GM12878 (cell line): Measurements from ENCODE around the gene ATF3. TPM values are rescaled to one million over a fixed set of nuclear protein-coding genes. Genes with fewer than 3 reads are reported as not detected.

ENCODE experiments used
- ATAC-seq: fragments of 200-7000 bp; cut with Tn5 transposase; 3 replicates; pipeline ENCODE4 v1.9.1; 2020; ENCODE audit warnings: mild to moderate bottlenecking, moderate library complexity
- BruUV-seq: library from RNA; stranded (reverse); fragments of 400-500 nt; replicated peaks from 2 replicates; lab custom pipeline; 2021; lab: Mats Ljungman, UMichigan
- CTCF ChIA-PET: fragments of 300-600 bp; sonication (Branson Sonifier 250); formaldehyde crosslinking; extraction: SDS; loops from one replicate; lab custom pipeline; 2021; ENCODE audit warnings: inconsistent platforms; lab: Yijun Ruan, JAX
- POLR2A ChIA-PET: fragments of 350-600 bp; formaldehyde crosslinking; extraction: SDS; loops from one replicate; lab custom pipeline; 2021; ENCODE audit warnings: inconsistent platforms; lab: Charles Lee
- RAD21 ChIA-PET: fragments of 300-600 bp; sonication (Branson Sonifier 250); formaldehyde crosslinking; loops from one replicate; lab custom pipeline; 2023; ENCODE audit warnings: antibody characterized with exemption; ENCODE audit not compliant: unreplicated experiment; lab: Charles Lee
- SMC1A ChIA-PET: fragments of 300-600 bp; sonication (Branson Sonifier 250); formaldehyde crosslinking; loops from one replicate; lab custom pipeline; 2023; ENCODE audit not compliant: unreplicated experiment, uncharacterized antibody; lab: Charles Lee
- DNase-seq: peaks from one replicate; pipeline ENCODE4 v3.0.0-alpha.2; 2011; ENCODE audit warnings: low read depth, low spot score
- FAIRE-seq: peaks from 3 replicates; lab custom pipeline; 2011; peaks lifted over from hg19 to GRCh38; lab: Jason Lieb, UNC
- H2AFZ ChIP-seq: 2 replicates; pipeline ENCODE4 v1.6.0; 2011; ENCODE audit warnings: low read depth, low read length, control low read depth; ENCODE audit not compliant: control insufficient read depth
- H3K27ac ChIP-seq: 2 replicates; pipeline ENCODE4 v1.5.1; 2011; ENCODE audit warnings: control low read depth; ENCODE audit not compliant: control insufficient read depth, insufficient read depth
- H3K27me3 ChIP-seq, 2 experiments: replicated peaks in 1 of 2; 2 replicates each; pipeline versions ENCODE4 v1.6.0 to v1.6.1; 2011; ENCODE audit warnings: low read length in 1 of 2; ENCODE audit not compliant: control insufficient read depth in 2 of 2, insufficient read depth in 2 of 2
- H3K36me3 ChIP-seq, 2 experiments: 2 replicates each; pipeline ENCODE4 v1.5.1; 2011; ENCODE audit warnings: low read length in 1 of 2; ENCODE audit not compliant: control insufficient read depth in 2 of 2, insufficient read depth in 2 of 2
- H3K4me1 ChIP-seq: 2 replicates; pipeline ENCODE4 v1.6.1; 2011; ENCODE audit warnings: mild to moderate bottlenecking, low read length, moderate library complexity, mixed read lengths; ENCODE audit not compliant: control insufficient read depth, insufficient read depth
- H3K4me2 ChIP-seq: 2 replicates; pipeline ENCODE4 v1.6.0; 2011; ENCODE audit warnings: control low read depth; ENCODE audit not compliant: control insufficient read depth, insufficient read depth
- H3K4me3 ChIP-seq: fragments of 200-600 bp; sonication (generic); 2 replicates; pipeline ENCODE4 v1.5.1; 2016
- H3K79me2 ChIP-seq: 2 replicates; pipeline ENCODE4 v1.6.0; 2011; ENCODE audit warnings: low read length; ENCODE audit not compliant: control insufficient read depth, insufficient read depth
- H3K9ac ChIP-seq: 2 replicates; pipeline ENCODE4 v1.8.0; 2011; ENCODE audit warnings: low read length, control low read depth, mixed read lengths; ENCODE audit not compliant: control insufficient read depth, insufficient read depth
- H3K9me3 ChIP-seq: replicated peaks from 3 replicates; pipeline ENCODE4 v1.5.1; 2011; ENCODE audit warnings: mild to moderate bottlenecking, low read length; ENCODE audit not compliant: control insufficient read depth, insufficient read depth
- H4K20me1 ChIP-seq: 2 replicates; pipeline ENCODE4 v1.6.0; 2011; ENCODE audit not compliant: control insufficient read depth, insufficient read depth
- ATF7 ChIP-seq: fragments of 450-650 bp; IDR thresholded peaks from 2 replicates; pipeline ENCODE4 v1.6.1; 2016; ENCODE audit warnings: low read depth, mild to moderate bottlenecking
- CHD4 ChIP-seq: fragments of 200-600 bp; sonication (generic); IDR thresholded peaks from 2 replicates; pipeline ENCODE4 v1.6.1; 2016; ENCODE audit warnings: mild to moderate bottlenecking
- CREB1 ChIP-seq: IDR thresholded peaks from 2 replicates; pipeline ENCODE4 v1.6.1; 2012; ENCODE audit warnings: low read depth, mild to moderate bottlenecking, inconsistent platforms
- ESRRA ChIP-seq: IDR thresholded peaks from 2 replicates; pipeline ENCODE4 v1.6.1; 2012; ENCODE audit warnings: mild to moderate bottlenecking, low read length, improper control_type of control experiment
- FOXK2 ChIP-seq: fragments of 450-650 bp; IDR thresholded peaks from 2 replicates; pipeline ENCODE4 v1.6.1; 2017; ENCODE audit warnings: mild to moderate bottlenecking, moderate library complexity
- LARP7 ChIP-seq: fragments of 450-650 bp; IDR thresholded peaks from 2 replicates; pipeline ENCODE4 v1.6.1; 2017; ENCODE audit warnings: mild to moderate bottlenecking
- NR2C1 ChIP-seq: fragments of 450-650 bp; IDR thresholded peaks from 2 replicates; pipeline ENCODE4 v1.6.1; 2017; ENCODE audit warnings: antibody characterized with exemption, mild to moderate bottlenecking, moderate library complexity
- RUNX3 ChIP-seq: IDR thresholded peaks from 2 replicates; pipeline ENCODE4 v1.6.1; 2012; ENCODE audit warnings: low read length, inconsistent platforms
- SPI1 ChIP-seq: IDR thresholded peaks from 2 replicates; pipeline ENCODE4 v1.6.1; 2011; ENCODE audit warnings: low read depth, mild to moderate bottlenecking, low read length, moderate library complexity, borderline replicate concordance; ENCODE audit not compliant: insufficient read depth
- WRNIP1 ChIP-seq: IDR thresholded peaks from 2 replicates; pipeline ENCODE4 v1.6.1; 2011; ENCODE audit warnings: low read depth, low read length, improper control_type of control experiment, borderline replicate concordance
- ZBED1 ChIP-seq: IDR thresholded peaks from 2 replicates; pipeline ENCODE4 v1.6.1; 2016; ENCODE audit warnings: borderline replicate concordance
- WGBS: methylation state at CpG from one replicate; pipeline ENCODE4 v1.1.6; 2016; ENCODE audit warnings: low lambda C conversion rate; ENCODE audit not compliant: insufficient replicate concordance, insufficient coverage; ENCODE audit errors: missing lambda C conversion rate; 5-methylcytosine and 5-hydroxymethylcytosine counted together
- in situ Hi-C: fragments of 300-500 bp; cut with MboI; formaldehyde crosslinking; loops from 9 replicates; pipeline ENCODE4 v1.14.3; 2018; ENCODE audit warnings: mixed read lengths
- intact Hi-C: fragments of 100-400 bp; cut with micrococcal nuclease; formaldehyde crosslinking; loops from one replicate; pipeline ENCODE4 v1.14.2; 2022; ENCODE audit not compliant: unreplicated experiment
- polyA plus RNA-seq, 11 experiments: library from polyadenylated mRNA; depleted of rRNA in 4 of 11; unstranded in 6 of 11; stranded (reverse) in 5 of 11; fragments of >200 nt; fragmentation: Nextera tagmentation in 4 of 11; fragmentation: Illumina TruSeq in 1 of 11; extraction: Ambion mirVana in 4 of 11; extraction: Trizol in 1 of 11; gene quantifications; 1 replicate in 1 of 11; 2 replicates in 10 of 11; pipeline versions ENCODE4 v1.2.1 to v1.2.3, GENCODE V29; 2011 to 2016; ENCODE audit warnings: inconsistent platforms in 2 of 11, missing spikeins in 2 of 11, low read depth in 1 of 11
- total RNA-seq, 4 experiments: library from RNA; depleted of rRNA in 3 of 4; stranded (reverse); fragments of >200 nt in 3 of 4; fragmentation: Illumina TruSeq in 1 of 4; extraction: Trizol in 1 of 4; gene quantifications; 2 replicates each; pipeline versions ENCODE4 v1.2.1 to v1.2.3, GENCODE V29; 2013 to 2021
- TF ChIP-seq, protein P1 (sequence below): IDR thresholded peaks from 2 replicates; pipeline ENCODE4 v1.6.1; 2012; ENCODE audit warnings: low read depth, low read length, improper control_type of control experiment
- TF ChIP-seq, protein P2 (sequence below): fragments of 450-650 bp; IDR thresholded peaks from 2 replicates; pipeline ENCODE4 v1.6.1; 2018; ENCODE audit warnings: borderline replicate concordance, mild to moderate bottlenecking; ENCODE audit not compliant: partially characterized antibody
- TF ChIP-seq, protein P3 (sequence below): fragments of 450-650 bp; IDR thresholded peaks from 2 replicates; pipeline ENCODE4 v1.6.1; 2017; ENCODE audit warnings: mild to moderate bottlenecking

Gene ATF3
- total and polyA plus RNA-seq, 10 of the 15 experiments (the other 5 are each of a cell fraction or from before 2014, with no cell fraction given): 3.0 to 13.9 (median 8.3) TPM

DNA sequence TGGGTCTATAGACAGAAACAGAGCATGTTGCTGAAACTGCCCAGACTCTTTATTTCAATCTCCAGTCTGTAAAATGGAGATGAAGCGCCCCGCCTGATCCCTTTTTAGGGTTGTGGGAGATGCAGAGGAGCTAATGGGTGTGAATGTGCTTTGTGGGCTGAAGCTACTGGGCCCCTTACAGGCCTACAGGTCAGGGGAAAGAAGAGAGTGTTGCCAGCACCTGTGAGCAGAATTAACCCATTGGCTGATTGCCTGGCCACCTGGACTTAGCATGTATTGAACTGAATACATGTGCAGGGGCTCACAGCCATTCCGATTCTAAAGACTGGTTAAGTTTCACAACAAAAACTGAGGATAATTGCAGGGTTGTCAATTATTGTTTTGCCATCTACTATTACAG, 13.9 kb upstream of the ATF3 start:
- H3K27me3 ChIP-seq: no peaks in the 10 kb centered on the region
- POLR2A ChIA-PET: interaction anchor here (0.6 to 1.0 kb wide), 2 partner anchors 27 to 916 kb away, joined by 3 read pairs; no protein-coding TSS in a partner anchor
- CTCF ChIA-PET: interaction anchor here (0.6 to 1.5 kb wide), 10 partner anchors 8 to 559 kb away, joined by 3 to 13 read pairs (median 4); partner anchors contain the start of genes ATF3, DTL and INTS7
- DNase-seq (no peak), FAIRE-seq (no peak), ATAC-seq (no peak)
- BruUV-seq: no TSS peak
- RAD21 ChIA-PET: interaction anchor here (0.7 to 2.1 kb wide), 4 partner anchors 12 to 117 kb away, joined by 3 to 9 read pairs (median 6); no protein-coding TSS in a partner anchor
- H2AFZ ChIP-seq: 0 out of 2 replicates have a peak overlapping the region, but pooled peaks have one; percentile 15
- no peak overlapping the region for H3K9ac ChIP-seq
- H4K20me1 ChIP-seq: no peaks in the 10 kb centered on the region
- H3K4me1 ChIP-seq: peaks cover 17% of the 10 kb centered on the region
- TF ChIP-seq RUNX3 (no peak), SPI1 (no peak), ATF7 (no peak), CREB1 (no peak), NR2C1 (no peak), ESRRA (no peak), WRNIP1 (no peak), ZBED1 (no peak), LARP7 (no peak), CHD4 (no peak), FOXK2 (no peak)
- TF ChIP-seq, protein P1, sequence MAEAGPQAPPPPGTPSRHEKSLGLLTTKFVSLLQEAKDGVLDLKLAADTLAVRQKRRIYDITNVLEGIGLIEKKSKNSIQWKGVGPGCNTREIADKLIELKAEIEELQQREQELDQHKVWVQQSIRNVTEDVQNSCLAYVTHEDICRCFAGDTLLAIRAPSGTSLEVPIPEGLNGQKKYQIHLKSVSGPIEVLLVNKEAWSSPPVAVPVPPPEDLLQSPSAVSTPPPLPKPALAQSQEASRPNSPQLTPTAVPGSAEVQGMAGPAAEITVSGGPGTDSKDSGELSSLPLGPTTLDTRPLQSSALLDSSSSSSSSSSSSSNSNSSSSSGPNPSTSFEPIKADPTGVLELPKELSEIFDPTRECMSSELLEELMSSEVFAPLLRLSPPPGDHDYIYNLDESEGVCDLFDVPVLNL: no peak
- TF ChIP-seq, protein P2, sequence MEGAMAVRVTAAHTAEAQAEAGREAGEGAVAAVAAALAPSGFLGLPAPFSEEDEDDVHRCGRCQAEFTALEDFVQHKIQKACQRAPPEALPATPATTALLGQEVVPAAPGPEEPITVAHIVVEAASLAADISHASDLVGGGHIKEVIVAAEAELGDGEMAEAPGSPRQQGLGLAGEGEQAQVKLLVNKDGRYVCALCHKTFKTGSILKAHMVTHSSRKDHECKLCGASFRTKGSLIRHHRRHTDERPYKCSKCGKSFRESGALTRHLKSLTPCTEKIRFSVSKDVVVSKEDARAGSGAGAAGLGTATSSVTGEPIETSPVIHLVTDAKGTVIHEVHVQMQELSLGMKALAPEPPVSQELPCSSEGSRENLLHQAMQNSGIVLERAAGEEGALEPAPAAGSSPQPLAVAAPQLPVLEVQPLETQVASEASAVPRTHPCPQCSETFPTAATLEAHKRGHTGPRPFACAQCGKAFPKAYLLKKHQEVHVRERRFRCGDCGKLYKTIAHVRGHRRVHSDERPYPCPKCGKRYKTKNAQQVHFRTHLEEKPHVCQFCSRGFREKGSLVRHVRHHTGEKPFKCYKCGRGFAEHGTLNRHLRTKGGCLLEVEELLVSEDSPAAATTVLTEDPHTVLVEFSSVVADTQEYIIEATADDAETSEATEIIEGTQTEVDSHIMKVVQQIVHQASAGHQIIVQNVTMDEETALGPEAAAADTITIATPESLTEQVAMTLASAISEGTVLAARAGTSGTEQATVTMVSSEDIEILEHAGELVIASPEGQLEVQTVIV: no peak
- TF ChIP-seq, protein P3, sequence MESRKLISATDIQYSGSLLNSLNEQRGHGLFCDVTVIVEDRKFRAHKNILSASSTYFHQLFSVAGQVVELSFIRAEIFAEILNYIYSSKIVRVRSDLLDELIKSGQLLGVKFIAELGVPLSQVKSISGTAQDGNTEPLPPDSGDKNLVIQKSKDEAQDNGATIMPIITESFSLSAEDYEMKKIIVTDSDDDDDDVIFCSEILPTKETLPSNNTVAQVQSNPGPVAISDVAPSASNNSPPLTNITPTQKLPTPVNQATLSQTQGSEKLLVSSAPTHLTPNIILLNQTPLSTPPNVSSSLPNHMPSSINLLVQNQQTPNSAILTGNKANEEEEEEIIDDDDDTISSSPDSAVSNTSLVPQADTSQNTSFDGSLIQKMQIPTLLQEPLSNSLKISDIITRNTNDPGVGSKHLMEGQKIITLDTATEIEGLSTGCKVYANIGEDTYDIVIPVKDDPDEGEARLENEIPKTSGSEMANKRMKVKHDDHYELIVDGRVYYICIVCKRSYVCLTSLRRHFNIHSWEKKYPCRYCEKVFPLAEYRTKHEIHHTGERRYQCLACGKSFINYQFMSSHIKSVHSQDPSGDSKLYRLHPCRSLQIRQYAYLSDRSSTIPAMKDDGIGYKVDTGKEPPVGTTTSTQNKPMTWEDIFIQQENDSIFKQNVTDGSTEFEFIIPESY: no peak
- H3K36me3 ChIP-seq: no peaks in the 10 kb centered on the region
- 98% methylated on average over 3 of the region's 3 CpGs for WGBS
- H3K79me2 ChIP-seq: no peaks in the 10 kb centered on the region
- no peak overlapping the region for H3K4me3 ChIP-seq
- in situ Hi-C loops (no loop called here), intact Hi-C loops (no loop called here)
- H3K4me2 ChIP-seq: no peak overlapping the region
- H3K9me3 ChIP-seq: no peaks in the 10 kb centered on the region
- SMC1A ChIA-PET: interaction anchor here (0.6 to 2.3 kb wide), 8 partner anchors 9 to 117 kb away, joined by 3 to 12 read pairs (median 4); partner anchors contain the start of gene ATF3
- H3K27ac ChIP-seq: no peak overlapping the region
